ENCODE measurements around the gene CCNC. TPM values are rescaled to one million over a fixed set of nuclear protein-coding genes. Genes with fewer than 3 reads are reported as not detected.

CCNC gene
- total and polyA plus RNA-seq, 2 of the 13 experiments (the other 11 are each of a cell fraction or from before 2014, with no cell fraction given): 69.6 to 141 TPM

DNA sequence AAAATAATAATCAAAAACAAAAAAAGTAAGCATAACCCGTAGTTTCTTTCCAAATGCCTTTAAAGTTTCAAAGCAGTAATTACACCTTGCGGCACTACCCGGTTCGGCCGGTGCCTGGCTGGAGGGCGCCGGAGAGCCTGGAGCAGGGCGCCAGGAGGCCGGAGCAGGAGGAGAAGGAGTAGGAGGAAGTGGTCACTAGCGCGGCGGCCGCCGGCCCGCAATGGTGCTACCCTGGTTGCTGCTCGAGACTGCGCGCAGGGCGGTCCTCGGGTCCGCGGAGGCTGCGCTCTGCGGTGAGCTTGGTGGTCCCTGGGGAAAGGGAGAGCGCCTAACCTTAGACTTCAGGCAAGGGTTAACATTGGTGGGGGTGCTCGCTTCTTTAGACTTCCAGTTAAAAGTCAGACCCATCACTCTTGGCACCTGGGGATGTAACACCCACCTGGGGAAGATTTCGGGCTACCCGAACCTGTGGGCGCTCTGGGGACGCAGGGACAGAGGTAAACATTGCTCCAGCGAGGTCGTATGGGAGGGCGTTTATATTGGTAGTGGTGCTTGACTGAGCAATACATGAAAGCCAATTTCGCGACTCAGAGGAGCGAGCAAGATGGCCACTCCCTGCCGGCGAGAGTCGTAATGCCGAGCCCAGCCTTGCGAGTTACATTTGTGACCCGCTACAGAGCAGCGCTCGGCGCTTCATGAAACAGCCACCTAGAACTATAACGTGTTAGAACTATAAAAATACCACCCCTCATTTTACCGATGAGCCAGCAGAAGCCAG is 47.4 kb downstream of the CCNC start (continued):
- TF ChIP-seq ZNF44 (CRISPR knock-in tag; IDR thresholded peaks at IDR 0.05): peak; percentile 28; the same call in 1 of the 2 replicates
- TF ChIP-seq, protein P1, sequence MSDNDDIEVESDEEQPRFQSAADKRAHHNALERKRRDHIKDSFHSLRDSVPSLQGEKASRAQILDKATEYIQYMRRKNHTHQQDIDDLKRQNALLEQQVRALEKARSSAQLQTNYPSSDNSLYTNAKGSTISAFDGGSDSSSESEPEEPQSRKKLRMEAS (IDR thresholded peaks at IDR 0.05): peak; percentile 68; the same call in 1 of the 2 replicates
- no peak for TF ChIP-seq CHCHD3 (CRISPR knock-in tag; IDR thresholded peaks at IDR 0.05)
- TF ChIP-seq ZNF430 (CRISPR knock-in tag; IDR thresholded peaks at IDR 0.05): no peak
- TF ChIP-seq ZNF530 (CRISPR knock-in tag; IDR thresholded peaks at IDR 0.05; ENCODE audit: low read depth): no peak
- TF ChIP-seq, protein P2, sequence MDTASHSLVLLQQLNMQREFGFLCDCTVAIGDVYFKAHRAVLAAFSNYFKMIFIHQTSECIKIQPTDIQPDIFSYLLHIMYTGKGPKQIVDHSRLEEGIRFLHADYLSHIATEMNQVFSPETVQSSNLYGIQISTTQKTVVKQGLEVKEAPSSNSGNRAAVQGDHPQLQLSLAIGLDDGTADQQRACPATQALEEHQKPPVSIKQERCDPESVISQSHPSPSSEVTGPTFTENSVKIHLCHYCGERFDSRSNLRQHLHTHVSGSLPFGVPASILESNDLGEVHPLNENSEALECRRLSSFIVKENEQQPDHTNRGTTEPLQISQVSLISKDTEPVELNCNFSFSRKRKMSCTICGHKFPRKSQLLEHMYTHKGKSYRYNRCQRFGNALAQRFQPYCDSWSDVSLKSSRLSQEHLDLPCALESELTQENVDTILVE (CRISPR knock-in tag; IDR thresholded peaks at IDR 0.05): 0 out of 2 replicates have a peak, but pooled peaks have one; percentile 19
- no peak for TF ChIP-seq HHEX (CRISPR knock-in tag; IDR thresholded peaks at IDR 0.05)
- TF ChIP-seq, protein P3, sequence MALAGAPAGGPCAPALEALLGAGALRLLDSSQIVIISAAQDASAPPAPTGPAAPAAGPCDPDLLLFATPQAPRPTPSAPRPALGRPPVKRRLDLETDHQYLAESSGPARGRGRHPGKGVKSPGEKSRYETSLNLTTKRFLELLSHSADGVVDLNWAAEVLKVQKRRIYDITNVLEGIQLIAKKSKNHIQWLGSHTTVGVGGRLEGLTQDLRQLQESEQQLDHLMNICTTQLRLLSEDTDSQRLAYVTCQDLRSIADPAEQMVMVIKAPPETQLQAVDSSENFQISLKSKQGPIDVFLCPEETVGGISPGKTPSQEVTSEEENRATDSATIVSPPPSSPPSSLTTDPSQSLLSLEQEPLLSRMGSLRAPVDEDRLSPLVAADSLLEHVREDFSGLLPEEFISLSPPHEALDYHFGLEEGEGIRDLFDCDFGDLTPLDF (CRISPR knock-in tag; IDR thresholded peaks at IDR 0.05): no peak
- no peak for TF ChIP-seq ZNF776 (CRISPR knock-in tag; IDR thresholded peaks at IDR 0.05)
- no peak for TF ChIP-seq JDP2 (CRISPR knock-in tag; IDR thresholded peaks at IDR 0.05; ENCODE audit: borderline replicate concordance)
- TF ChIP-seq, protein P4, sequence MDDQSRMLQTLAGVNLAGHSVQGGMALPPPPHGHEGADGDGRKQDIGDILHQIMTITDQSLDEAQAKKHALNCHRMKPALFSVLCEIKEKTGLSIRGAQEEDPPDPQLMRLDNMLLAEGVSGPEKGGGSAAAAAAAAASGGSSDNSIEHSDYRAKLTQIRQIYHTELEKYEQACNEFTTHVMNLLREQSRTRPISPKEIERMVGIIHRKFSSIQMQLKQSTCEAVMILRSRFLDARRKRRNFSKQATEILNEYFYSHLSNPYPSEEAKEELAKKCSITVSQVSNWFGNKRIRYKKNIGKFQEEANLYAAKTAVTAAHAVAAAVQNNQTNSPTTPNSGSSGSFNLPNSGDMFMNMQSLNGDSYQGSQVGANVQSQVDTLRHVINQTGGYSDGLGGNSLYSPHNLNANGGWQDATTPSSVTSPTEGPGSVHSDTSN (CRISPR knock-in tag; IDR thresholded peaks at IDR 0.05; ENCODE audit: borderline replicate concordance): no peak
- TF ChIP-seq ZMYM4 (CRISPR knock-in tag; IDR thresholded peaks at IDR 0.05): peak; percentile 49; the same call in 1 of the 2 replicates
- no peak for TF ChIP-seq MAZ (IDR thresholded peaks at IDR 0.05; ENCODE audit: borderline replicate concordance, low read depth, low read length)
- TF ChIP-seq MAZ (CRISPR knock-in tag; IDR thresholded peaks at IDR 0.05; ENCODE audit: low read depth): no peak
- TF ChIP-seq ZNF839 (CRISPR knock-in tag; IDR thresholded peaks at IDR 0.05; ENCODE audit: borderline replicate concordance): no peak
- peak; percentile 16; the same call in 1 of the 2 replicates for TF ChIP-seq FOSL2 (CRISPR knock-in tag; IDR thresholded peaks at IDR 0.05)
- TF ChIP-seq FOXP1 (IDR thresholded peaks at IDR 0.05): no peak
- no peak for TF ChIP-seq FOXP1 (CRISPR knock-in tag; IDR thresholded peaks at IDR 0.05)
- TF ChIP-seq GATAD1 (CRISPR knock-in tag; IDR thresholded peaks at IDR 0.05): peak; percentile 58; the same call in 1 of the 2 replicates
- peak; percentile 83; the same call in 1 of the 2 replicates for TF ChIP-seq ZNF772 (CRISPR knock-in tag; IDR thresholded peaks at IDR 0.05)
- no peak for TF ChIP-seq RARG (CRISPR knock-in tag; IDR thresholded peaks at IDR 0.05; ENCODE audit: low read depth)
- 0 out of 2 replicates have a peak, but pooled peaks have one; percentile 44 for TF ChIP-seq ZNF431 (CRISPR knock-in tag; IDR thresholded peaks at IDR 0.05; ENCODE audit: borderline replicate concordance, low read depth)
- TF ChIP-seq, protein P5, sequence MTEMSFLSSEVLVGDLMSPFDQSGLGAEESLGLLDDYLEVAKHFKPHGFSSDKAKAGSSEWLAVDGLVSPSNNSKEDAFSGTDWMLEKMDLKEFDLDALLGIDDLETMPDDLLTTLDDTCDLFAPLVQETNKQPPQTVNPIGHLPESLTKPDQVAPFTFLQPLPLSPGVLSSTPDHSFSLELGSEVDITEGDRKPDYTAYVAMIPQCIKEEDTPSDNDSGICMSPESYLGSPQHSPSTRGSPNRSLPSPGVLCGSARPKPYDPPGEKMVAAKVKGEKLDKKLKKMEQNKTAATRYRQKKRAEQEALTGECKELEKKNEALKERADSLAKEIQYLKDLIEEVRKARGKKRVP (CRISPR knock-in tag; IDR thresholded peaks at IDR 0.05): no peak
- TF ChIP-seq ZBTB7A (CRISPR knock-in tag; IDR thresholded peaks at IDR 0.05): no peak
- TF ChIP-seq, protein P6, sequence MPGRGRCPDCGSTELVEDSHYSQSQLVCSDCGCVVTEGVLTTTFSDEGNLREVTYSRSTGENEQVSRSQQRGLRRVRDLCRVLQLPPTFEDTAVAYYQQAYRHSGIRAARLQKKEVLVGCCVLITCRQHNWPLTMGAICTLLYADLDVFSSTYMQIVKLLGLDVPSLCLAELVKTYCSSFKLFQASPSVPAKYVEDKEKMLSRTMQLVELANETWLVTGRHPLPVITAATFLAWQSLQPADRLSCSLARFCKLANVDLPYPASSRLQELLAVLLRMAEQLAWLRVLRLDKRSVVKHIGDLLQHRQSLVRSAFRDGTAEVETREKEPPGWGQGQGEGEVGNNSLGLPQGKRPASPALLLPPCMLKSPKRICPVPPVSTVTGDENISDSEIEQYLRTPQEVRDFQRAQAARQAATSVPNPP (CRISPR knock-in tag; IDR thresholded peaks at IDR 0.05): 0 out of 2 replicates have a peak, but pooled peaks have one; percentile 29
